DLD1 (cell line): ENCODE results near the gene SERPIND1.

Experiments
- in situ Hi-C: cut with HindIII; loops from 2 replicates; pipeline ENCODE4 v1.10.0; 2017; ENCODE audit warnings: low sequenced_read_pairs

The SERPIND1 gene

DNA sequence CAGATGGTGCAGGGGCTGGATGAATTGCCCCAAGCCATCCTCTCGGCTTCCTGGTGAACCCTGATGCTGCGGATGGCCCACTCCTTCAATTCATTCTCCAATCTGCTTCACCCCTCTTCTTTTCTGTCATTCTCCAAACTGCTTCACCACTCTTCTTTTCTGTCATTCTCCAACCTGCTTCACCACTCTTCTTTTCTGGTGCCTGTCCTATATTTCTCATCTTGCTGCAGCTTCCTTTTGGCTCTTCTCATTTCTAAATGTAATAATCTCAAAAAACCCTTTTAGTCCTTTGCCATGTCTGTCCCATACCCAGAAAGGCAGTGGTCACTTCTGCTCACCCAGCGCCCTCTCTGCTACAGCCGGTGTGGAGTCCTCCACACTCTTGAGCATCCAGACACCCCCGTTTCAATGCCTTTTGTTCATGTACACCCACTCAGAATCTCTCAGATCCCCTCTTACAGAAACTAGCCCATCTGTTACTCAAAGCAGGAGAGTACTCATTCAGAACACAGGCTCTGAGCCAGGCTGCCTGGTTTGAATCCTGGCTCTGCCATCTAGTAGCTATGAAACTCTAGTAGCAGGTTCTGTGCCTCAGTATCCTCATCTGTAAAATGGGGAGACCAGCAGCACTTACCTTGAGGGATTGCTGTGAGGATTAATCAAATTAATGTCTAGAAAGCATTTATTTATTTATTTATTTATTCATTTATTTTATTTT, 14.9 kb downstream of the SERPIND1 start:
- in situ Hi-C loops, result no loop called here

DNA sequence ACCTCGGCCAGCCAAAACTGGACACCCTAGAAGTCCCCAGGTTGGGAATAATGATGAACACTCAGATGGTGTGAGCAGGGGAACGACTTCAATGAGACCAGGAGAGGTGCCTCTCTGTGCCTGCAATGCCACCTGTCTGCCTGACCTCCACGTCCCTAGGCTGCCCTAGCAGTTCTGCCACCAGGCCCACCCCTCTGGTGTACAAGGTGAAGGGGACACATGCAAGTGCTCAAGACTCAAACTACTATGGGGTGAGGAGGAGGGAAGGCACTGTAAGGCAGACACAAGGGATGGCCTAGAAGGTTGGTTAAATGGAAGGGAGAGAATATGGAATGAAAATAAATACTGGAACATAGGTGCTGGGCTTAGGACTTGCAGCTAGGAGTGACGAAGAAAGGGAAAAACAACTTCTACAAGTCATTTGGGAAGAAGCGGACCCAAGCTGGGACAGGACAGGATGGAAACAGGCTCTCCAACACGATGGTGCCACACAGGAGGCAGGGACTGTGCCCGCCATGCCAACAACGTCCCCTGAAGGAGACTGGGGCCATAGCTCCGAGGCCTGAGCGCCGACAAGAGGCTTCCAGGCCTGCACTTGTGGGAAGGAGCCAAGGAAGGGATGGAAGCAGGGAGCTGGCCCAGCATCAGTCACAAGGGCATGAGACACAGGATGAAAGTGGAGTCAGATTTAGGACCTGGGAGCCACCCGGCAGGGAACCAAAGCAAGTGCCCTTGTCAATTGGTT, 18.5 kb downstream of the SERPIND1 start:
- in situ Hi-C loops, result no loop called here

DNA sequence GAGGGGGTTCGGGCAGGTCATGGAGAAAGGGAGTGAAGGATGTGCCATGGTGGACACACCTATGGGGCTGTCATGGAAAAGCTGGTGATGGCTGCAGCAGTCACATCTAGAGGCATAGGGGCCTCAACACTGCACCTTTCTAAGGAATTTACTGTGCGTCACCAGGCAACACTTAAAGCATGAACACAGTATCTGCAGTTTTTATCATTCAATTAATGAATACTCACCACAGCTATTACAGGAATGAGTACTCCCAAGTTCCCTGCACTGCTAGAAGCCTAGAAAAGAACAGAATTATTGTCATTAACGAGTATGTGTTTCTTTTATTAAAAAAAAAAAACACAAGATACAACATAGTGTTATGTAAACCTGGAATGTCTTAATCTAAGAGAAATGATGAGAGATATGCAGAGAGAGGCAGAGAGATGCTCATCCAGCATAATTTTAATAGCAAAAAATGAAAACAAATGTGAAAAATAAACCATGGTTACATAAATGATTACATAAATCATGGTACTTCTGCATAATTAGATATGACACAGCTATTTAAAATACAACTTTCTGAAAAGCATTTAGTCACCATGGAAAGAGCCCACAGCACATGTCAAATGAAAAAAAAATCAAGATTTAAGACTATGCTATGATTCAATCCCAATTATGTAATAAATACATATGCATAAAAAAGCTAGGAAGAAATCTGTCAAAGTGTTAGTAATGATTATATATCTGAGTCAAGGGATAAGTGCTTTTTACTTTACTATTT, 19.2 kb downstream of the SERPIND1 start:
- in situ Hi-C loops, result no loop called here

DNA sequence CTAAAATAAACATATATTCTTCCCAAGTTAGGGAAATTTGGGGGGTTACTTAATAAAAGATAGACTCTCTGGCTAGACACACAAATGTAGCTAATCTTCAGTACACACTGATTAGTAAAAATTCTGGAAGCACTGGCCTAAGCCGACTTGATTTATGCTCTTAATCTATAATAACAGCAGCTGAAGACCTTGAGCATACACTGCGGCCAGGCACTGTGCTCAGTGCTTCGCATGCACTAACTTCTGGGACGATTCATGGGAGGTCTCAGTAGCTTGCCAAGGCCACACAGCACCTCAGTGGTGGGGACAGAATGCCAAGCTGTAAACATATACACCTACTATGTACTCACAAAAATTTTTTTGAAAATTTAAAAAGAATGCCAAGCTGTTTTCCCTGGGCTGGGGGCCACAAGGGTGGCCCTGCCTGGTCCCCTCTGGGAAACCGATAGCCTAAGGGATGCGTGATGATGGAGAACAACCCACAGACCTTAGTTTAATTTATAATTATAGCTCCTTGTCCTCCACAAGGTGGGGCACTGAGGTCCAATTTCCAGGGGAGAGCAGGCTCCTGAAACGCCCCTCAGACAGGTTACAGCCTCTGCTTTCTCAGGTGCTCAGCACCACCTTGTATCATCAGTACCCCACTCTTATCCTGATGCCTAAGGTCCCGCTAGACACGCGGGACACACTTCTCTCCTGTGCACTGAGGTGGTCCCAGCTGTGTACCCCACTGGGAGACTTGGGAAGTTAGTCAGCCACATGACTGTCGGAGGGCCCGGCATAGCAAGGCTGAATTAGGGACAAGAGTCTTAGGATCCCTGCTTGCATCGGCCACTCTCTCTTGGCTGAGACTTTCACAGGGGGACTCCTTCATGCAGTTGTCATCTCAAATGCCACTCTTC, 20.1 kb downstream of the SERPIND1 start:
- in situ Hi-C loops, result no loop called here

DNA sequence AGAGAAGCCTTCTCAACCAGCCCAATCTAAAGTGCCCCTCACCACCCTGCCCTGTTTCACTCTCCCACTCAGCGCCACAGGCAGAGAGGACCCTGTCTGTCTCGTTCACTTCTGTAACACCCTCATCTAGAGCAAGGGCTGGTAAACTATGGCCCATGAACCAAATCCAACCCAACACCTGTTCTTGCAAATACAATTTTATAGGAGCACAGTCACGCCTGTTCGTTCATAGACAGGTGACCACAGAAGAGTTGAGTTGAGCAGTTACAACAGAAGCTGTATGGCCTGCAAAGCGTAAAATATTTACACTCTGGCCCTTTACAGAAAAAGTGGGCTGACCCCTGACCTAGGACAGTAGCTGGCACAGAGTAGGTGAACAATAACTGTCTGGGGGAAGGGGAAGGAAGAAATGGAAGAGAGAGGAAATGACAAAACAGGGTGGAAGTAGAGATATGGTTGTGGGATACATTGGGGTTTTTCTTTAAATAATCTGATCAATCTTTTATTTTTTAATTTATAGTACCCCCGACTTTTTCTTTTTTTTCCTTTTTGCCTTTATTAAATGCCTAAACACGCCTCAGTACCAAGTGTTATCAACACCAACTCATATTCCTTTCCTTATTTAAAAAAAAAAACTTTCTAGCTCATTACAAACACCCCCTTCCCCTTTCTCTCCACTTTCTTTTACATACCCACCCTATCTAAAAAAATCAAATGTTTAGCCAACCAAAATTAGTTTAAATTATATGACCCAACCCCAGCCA, 20.9 kb downstream of the SERPIND1 start:
- in situ Hi-C loops, result no loop called here

DNA sequence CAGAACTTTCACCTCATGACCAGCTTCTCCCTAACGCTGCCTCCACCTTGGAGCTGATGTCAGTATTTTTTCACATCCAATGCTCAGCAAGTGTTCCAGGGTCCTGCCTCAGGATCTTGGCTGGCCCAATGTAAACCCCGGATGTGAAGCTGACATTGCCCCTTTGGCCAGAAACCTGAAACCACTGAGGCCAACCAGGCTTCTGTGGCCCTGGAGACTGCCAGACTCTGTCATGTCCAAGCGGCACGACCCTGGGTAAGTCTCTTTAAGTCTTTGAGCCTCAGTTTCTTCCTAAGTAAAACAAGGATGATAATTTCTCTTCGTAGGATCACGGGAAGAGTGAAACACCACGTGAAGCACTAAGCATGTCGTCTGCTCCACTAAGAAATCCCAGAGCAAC, 22.8 kb downstream of the SERPIND1 start:
- in situ Hi-C loops, result no loop called here

DNA sequence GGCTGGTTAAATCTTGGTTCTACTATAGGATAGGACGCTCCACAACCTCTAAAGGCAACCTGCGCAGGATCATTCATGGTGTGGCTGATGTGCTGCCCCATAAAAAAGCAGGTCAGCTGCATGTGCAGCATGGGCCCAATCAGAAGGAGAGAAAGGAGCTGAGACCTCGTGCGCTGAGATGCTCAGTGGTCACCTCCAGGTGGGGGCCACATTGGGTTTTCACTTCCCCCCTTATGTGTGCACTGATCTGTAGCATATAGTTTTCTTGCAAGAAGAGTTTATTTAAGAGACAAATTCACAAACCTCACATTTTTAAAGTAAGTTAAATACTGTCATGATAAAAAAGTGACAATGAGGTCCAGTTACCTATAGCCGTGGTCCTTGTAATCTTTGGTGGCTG, 24.3 kb downstream of the SERPIND1 start:
- in situ Hi-C loops, result no loop called here

DNA sequence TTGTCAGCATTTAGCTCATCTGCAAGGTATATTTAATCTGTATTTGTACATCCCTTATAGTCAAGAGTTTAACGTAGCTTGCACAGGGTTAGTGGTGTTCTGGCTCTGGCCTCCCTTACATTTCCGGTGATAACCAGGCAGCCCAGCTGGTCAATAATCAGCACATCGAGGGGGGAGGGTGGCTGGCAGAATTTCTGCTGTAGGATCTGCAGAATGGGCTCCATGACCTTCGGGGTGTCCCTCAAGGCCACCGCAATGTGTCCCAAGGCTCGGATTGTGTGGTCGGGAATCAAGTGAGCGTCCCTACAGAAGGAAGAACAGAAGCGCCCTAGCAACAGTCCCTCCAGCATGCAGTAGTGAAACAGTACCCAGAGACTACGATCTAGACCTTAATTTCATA, 25.1 kb downstream of the SERPIND1 start:
- in situ Hi-C loops, result no loop called here

DNA sequence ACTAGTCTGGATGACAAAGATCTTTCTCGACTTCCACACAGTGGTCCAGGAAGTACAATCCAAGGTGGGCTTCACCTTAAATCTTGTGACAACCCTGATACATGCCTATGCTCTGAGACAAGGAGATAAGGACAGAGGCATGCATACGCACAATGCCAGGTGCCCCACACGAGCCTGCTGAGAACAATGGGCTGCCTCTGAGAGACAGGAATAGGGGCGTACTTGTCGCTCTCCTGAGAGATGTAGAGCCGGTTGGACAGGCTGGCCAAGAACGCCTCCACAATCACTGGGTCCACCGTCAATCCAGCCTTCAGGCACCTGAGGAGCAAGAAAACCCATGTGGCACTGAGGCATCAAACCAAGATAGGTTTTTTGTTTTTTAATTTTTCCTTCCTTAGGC, 25.5 kb downstream of the SERPIND1 start:
- in situ Hi-C loops, result no loop called here

DNA sequence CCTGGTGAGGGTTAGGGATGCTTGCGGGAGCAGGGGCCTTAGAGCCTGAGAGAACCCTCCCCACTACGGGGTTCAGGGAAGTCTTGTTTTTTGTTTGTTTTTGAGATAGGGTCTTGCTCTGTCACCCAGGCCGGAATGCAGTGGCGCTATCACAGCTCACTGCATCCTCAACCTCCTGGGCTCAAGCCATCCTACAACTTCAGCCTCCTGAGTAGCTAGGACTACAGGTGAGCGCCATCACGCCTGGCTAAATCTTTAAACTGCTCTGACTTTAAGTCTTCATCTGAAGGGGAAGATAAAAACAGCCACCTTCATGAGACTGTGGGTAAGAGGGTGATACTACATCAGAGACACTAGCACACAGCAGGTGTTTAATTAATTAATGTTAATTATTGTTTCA, 28.5 kb downstream of the SERPIND1 start:
- in situ Hi-C loops, result loop anchor here (25.0 kb wide), 1 partner anchor 135 kb away; no protein-coding TSS in a partner anchor

DNA sequence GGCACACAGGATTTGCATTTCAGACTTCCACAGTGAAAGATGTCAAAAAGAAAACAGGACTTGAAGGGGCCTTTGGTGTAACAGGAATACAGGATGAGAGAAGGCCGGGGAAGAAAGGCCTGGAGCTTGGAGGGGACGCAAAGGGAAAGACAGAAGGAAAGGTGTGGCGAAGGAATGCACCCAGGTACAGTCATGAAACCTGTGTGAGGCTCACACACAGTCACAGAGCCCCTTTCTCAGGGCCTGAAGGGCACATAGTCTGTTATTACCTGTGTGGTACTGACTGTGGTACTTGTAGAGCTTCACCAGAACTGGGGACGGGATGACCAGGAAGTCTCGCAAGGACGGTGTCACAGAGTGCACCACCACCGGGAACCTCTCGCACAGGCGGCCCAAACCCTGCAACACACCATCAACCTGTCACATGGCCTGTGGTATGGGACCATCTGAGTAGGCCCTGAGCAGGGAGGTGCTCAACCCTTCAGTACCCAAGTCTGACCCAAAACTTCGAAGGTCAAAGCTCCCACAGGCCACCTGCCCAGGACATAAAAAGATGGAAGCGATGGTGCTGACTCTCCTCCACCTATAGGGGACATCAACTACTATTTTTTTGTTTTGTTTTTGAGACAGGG, 29.1 kb downstream of the SERPIND1 start:
- in situ Hi-C loops, result loop anchor here (25.0 kb wide), 1 partner anchor 134 kb away; no protein-coding TSS in a partner anchor

DNA sequence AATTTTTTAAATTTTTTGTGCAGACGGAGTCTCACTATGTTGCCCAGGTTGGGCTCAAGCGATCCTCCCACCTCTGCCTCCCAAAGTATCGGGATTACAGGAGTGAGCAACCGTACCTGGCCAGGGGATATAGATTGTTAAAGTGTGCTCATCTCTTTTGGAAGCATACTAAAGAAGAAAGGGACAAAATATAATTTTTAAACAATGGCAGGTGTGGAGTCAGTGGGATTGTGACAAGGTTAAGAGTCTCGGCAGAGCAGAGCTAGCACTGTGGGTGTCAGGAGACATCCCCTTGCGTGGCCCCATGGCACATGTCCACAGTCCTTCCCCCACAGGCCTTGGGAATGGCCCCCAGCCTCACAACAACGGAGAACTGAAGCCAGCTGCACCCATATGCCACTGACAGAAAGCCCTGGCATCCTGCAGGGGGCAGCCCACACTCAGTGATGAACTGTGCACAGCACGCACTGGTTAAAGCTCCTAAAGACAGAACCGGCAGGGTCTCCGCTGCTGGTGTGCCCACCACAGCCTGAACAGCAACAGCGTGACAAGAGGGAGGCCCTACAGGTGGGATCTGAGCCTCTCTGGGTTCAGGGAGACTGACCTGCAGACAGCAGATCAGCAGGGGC, 29.9 kb downstream of the SERPIND1 start:
- in situ Hi-C loops, result loop anchor here (25.0 kb wide), 1 partner anchor 133 kb away; no protein-coding TSS in a partner anchor

DNA sequence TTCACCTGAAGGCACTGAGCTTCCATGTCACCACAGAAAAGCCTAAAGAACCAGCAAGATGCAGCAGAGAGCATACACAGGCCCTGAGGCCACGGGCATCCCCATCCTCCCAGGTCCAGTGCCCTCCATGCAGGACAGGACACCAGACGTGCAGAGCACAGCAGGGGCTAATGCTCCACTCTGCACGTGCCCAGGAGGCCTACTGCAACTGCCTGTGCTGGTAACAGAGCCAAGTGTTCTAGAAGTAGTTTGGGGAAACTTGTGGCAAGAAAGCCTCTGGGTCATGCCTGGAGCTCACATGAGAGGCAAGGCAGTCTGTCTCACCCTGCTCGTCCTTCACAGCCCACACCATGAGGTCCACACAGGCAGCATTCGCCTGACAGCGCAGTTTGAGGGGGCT, 30.7 kb downstream of the SERPIND1 start:
- in situ Hi-C loops, result loop anchor here (25.0 kb wide), 1 partner anchor 133 kb away; no protein-coding TSS in a partner anchor

DNA sequence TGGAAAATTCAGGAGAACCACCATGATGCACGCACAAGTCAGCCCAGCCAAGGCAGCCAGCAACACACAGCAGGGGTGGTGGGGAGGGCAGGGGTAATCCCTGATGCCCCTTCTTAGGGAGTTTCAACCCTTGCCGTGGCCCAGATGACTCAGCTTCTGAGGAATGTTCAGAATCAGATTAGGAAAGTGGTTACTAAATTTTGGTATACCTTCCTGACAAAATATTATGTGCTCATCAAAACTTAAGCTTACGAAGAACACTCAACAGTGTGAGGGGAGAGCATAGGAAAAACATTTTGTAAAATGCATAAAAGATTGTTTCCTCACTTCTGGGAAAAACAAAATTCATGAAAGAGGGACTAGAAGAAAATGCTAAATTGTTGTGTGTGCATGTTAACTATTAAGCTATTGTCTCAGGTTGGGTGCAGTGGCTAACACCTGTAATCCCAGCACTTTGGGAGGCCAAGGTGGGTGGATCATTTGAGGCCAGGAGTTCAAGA, 32.1 kb downstream of the SERPIND1 start:
- in situ Hi-C loops, result loop anchor here (25.0 kb wide), 1 partner anchor 131 kb away; no protein-coding TSS in a partner anchor

DNA sequence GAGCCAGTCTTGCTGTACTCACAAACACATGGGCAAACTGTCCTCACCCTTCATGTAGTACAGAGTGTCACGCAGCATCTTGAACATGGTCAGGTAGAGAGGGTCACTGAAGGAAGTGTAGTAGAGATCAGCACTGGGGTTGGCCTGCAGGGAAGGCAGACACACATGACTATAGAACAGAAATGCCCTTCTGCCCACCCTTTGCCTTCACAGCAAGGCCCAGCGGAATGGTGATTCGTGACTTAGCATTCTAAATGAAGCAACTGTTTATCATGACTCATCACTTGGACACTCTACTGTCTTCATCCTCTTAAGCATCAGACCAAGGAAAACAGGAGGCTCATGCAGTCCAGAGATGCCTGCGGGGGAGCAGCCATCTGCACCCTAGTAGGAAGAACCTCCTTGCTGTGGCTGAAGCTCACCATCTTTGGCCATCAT, 33.4 kb downstream of the SERPIND1 start:
- in situ Hi-C loops, result loop anchor here (25.0 kb wide), 1 partner anchor 130 kb away; no protein-coding TSS in a partner anchor

DNA sequence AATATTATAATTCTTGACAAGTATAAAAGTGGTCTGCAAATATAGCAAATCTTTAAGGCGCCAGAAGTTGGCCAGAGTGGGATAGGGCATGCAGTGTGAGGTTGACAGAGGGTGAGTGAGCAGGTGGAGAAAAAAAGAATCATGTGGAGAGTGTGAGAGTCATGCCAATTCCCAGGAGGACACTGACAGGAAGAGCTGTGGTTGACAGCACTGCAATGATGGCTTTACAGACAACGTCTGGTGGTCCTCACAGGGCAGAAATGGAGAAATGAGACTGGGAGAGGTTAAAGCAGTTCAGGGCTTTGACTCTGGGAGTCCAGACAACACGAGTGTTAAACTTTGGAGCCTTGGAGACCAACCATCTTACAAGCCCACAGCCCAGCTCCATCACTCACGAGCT, 34.9 kb downstream of the SERPIND1 start:
- in situ Hi-C loops, result loop anchor here (25.0 kb wide), 1 partner anchor 128 kb away; no protein-coding TSS in a partner anchor

DNA sequence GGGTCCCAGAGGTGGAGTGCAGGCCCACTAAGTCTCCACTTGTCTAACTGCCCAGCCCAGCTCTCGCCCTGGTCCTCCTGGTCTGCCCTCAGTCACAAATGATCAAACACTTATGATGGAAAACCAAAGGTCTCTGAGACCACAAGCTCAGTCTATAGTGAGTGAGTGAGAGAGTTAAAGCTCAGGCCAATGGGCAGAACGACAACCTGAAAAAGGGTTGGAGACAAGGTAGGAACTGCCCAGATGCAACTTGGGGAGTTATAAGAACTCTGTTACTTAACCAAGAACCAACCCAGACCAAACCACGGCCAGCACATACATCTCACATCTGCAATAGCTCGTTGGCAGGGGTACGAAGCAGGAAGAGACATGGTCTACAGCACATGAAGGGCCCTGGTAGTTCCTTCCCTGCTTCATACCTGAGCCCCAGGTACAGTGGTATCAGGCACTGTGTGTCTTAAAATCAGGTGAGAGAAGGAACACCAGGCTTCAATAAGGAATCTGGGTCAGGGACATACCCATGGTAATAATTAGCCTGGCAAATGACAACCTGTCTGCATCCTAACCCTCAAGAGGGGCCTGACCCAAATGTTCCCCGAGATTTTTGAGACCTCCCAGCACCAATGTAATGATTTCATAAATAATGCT, 35.7 kb downstream of the SERPIND1 start:
- in situ Hi-C loops, result loop anchor here (25.0 kb wide), 1 partner anchor 128 kb away; no protein-coding TSS in a partner anchor

DNA sequence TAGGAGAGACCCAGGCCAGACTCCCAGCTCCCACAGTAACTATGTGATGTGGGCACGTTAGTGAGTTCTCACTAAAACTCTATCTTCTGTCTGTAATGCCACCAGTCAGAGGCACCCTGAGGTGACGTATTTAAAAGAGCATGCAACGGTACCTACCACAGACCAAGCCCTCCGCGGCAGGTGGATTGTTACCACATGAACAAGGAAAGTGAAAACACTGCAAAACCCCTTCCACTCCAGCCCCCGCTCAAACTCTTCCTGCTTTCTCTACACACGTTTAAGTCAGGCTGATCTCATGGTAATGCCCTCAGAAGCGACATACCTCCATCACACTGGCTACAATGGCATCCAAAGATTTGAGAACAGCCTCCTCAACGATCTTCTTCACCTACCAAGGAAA, 36.7 kb downstream of the SERPIND1 start:
- in situ Hi-C loops, result loop anchor here (25.0 kb wide), 1 partner anchor 127 kb away; no protein-coding TSS in a partner anchor
